Thymus (tissue), 11 donors: Measurements from ENCODE around the gene SEMA4D. TPM values are rescaled to one million over a fixed set of nuclear protein-coding genes. Genes with fewer than 3 reads are reported as not detected.

Source experiments
- DNase-seq, 9 donors: peaks; one replicate each; pipeline ENCODE4 v3.0.0-alpha.2; 2013; ENCODE audit warnings: low spot score in 9 of 9, low read depth in 6 of 9, missing footprints in 1 of 9
- H3K27ac ChIP-seq, 2 donors: one replicate each; pipeline ENCODE4 v1.5.1; 2013; ENCODE audit warnings: control low read depth in 1 of 2, low read depth in 1 of 2, low read length in 1 of 2, mild to moderate bottlenecking in 1 of 2, moderate library complexity in 1 of 2
- H3K27me3 ChIP-seq, 2 donors: one replicate each; pipeline ENCODE4 v1.5.1; 2013; ENCODE audit warnings: low read length in 1 of 2; ENCODE audit not compliant: control insufficient read depth in 2 of 2, insufficient read depth in 1 of 2
- H3K36me3 ChIP-seq, 2 donors: one replicate each; pipeline ENCODE4 v1.5.1; 2013; ENCODE audit warnings: low read length in 1 of 2, mild to moderate bottlenecking in 1 of 2, moderate library complexity in 1 of 2; ENCODE audit not compliant: control insufficient read depth in 2 of 2, insufficient read depth in 2 of 2
- H3K4me1 ChIP-seq, 2 donors: one replicate each; pipeline ENCODE4 v1.5.1; 2013; ENCODE audit warnings: low read length in 2 of 2; ENCODE audit not compliant: control insufficient read depth in 2 of 2, insufficient read depth in 2 of 2
- H3K4me3 ChIP-seq, 2 donors: one replicate each; pipeline ENCODE4 v1.5.1; 2013; ENCODE audit warnings: low read length in 2 of 2, control low read depth in 1 of 2, mild to moderate bottlenecking in 1 of 2
- H3K9me3 ChIP-seq, 2 donors: one replicate each; pipeline ENCODE4 v1.5.1; 2013; ENCODE audit warnings: low read length in 1 of 2, mild to moderate bottlenecking in 1 of 2; ENCODE audit not compliant: control insufficient read depth in 2 of 2, insufficient read depth in 1 of 2
- WGBS: extraction: QIAGEN DNeasy Blood & Tissue Kit; methylation state at CpG from one replicate; pipeline ENCODE4 v1.1.7; 2013; 5-methylcytosine and 5-hydroxymethylcytosine counted together
- polyA plus RNA-seq: library from polyadenylated mRNA; stranded (reverse); fragments of 200-250 nt; gene quantifications from one replicate; pipeline ENCODE4 v1.2.3, GENCODE V29; 2013
- total RNA-seq: library from RNA; stranded (reverse); fragments of 120-200 nt; gene quantifications from one replicate; pipeline ENCODE4 v1.2.4, GENCODE V29; 2013
- donor health status: healthy.

The SEMA4D gene
- total and polyA plus RNA-seq, 2 donors = 26.8 to 62.1 TPM

GRCh38 chr9:89391585-89391984, 106.3 kb downstream of the SEMA4D start:
- H3K27me3 ChIP-seq = no peaks in the 10 kb centered on the region
- no peak overlapping the region for H3K27ac ChIP-seq
- WGBS = over 99% methylated on average over 6 of the region's 6 CpGs
- DNase-seq = no peak
- peaks cover 97% of the 10 kb centered on the region in 2 donors for H3K36me3 ChIP-seq
- H3K9me3 ChIP-seq = no peaks in the 10 kb centered on the region
- H3K4me3 ChIP-seq = no peak overlapping the region
- no peaks in the 10 kb centered on the region for H3K4me1 ChIP-seq

DNA sequence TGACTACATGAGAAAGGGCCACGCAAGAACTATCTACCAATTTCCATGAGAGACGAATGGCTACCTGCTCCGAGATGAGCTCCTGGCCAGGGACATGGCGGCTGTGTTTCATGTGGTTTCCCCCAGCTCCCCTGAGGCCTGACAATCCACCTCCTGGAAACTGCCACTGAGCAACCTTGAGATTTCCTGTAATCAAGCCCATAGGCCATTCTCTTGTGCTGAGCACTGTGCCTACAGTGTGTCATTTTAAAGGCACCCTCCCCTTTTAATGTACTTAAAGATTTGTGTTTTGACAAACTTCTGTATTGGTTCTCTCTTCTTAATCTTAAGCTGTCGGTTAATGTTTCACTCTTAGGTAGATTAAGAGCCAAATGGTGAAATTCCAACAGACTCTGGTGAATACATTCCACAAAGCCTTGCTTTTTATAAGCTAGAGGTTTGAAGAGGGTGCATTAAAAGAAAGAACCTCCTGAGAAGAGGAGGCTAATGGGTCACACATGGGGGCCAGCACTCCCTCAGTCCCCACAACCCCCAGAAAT, 107.3 kb downstream of the SEMA4D start:
- 97% methylated on average over 5 of the region's 5 CpGs for WGBS
- Histone ChIP-seq H3K4me3 (no peak overlapping the region), H3K4me1 (no peaks in the 10 kb centered on the region), H3K36me3 (peaks cover 96 to 97% of the 10 kb centered on the region in 2 donors), H3K9me3 (no peaks in the 10 kb centered on the region), H3K27me3 (no peaks in the 10 kb centered on the region), H3K27ac (no peak overlapping the region)
- no peak for DNase-seq

GRCh38 chr9:89390068-89390555, 107.8 kb downstream of the SEMA4D start:
- Histone ChIP-seq H3K27ac (no peak overlapping the region), H3K4me3 (no peak overlapping the region), H3K36me3 (peaks cover 98% of the 10 kb centered on the region in 2 donors), H3K9me3 (no peaks in the 10 kb centered on the region), H3K4me1 (no peaks in the 10 kb centered on the region), H3K27me3 (no peaks in the 10 kb centered on the region)
- 95% methylated on average over 10 of the region's 10 CpGs for WGBS
- DNase-seq = no peak

- Histone ChIP-seq H3K4me1 (no peaks in the 10 kb centered on the region), H3K4me3 (no peak overlapping the region), H3K36me3 (peaks cover 99 to 100% of the 10 kb centered on the region in 2 donors), H3K27ac (no peak overlapping the region), H3K27me3 (no peaks in the 10 kb centered on the region), H3K9me3 (no peaks in the 10 kb centered on the region)
- 97% methylated on average over 12 of the region's 12 CpGs for WGBS
- no peak for DNase-seq
Measured at GRCh38 chr9:89388868-89389177, 109.1 kb downstream of the SEMA4D start.

- Histone ChIP-seq H3K4me1 (no peaks in the 10 kb centered on the region), H3K9me3 (no peaks in the 10 kb centered on the region), H3K27me3 (no peaks in the 10 kb centered on the region), H3K4me3 (no peak overlapping the region), H3K36me3 (peaks cover 99 to 100% of the 10 kb centered on the region in 2 donors), H3K27ac (no peak overlapping the region)
- peak in 1 of 9 donors; percentile 23 for DNase-seq
- 97% methylated on average over 19 of the region's 19 CpGs for WGBS
Measured at GRCh38 chr9:89388084-89388867, 109.6 kb downstream of the SEMA4D start.

GRCh38 chr9:89387197-89387849, 110.6 kb downstream of the SEMA4D start:
- Histone ChIP-seq H3K27me3 (no peaks in the 10 kb centered on the region), H3K27ac (no peak overlapping the region), H3K9me3 (no peaks in the 10 kb centered on the region), H3K36me3 (peaks cover 99 to 100% of the 10 kb centered on the region in 2 donors), H3K4me1 (no peaks in the 10 kb centered on the region), H3K4me3 (no peak overlapping the region)
- WGBS = 98% methylated on average over 20 of the region's 20 CpGs
- no peak for DNase-seq

- no peak overlapping the region for H3K4me3 ChIP-seq
- no peak for DNase-seq
- no peaks in the 10 kb centered on the region for H3K4me1 ChIP-seq
- H3K27ac ChIP-seq = no peak overlapping the region
- no peaks in the 10 kb centered on the region for H3K9me3 ChIP-seq
- H3K36me3 ChIP-seq = peaks cover 99 to 100% of the 10 kb centered on the region in 2 donors
- 96% methylated on average over 11 of the region's 11 CpGs for WGBS
- no peaks in the 10 kb centered on the region for H3K27me3 ChIP-seq
Measured at GRCh38 chr9:89386797-89387196, 111.1 kb downstream of the SEMA4D start.

DNA sequence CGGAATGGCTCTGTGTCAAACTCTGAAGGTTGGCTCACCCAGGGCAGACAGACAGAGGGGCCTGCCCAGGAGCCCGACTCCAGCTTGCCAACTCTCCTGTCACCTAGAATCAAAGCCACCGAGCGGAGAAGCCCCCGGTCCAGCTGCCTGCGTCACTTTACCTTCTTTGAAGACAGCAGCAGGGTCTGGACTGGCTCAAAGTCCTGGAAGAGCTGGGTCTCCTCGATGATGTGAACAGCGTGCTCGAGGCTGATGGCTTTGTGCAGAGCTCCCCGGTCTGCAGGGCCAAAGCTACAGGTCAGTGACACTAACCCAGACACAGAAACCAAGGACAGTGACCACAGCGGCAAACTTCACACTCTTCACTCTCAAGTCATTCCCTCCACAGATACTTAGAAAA, 111.7 kb downstream of the SEMA4D start:
- Histone ChIP-seq H3K4me3 (no peak overlapping the region), H3K4me1 (no peaks in the 10 kb centered on the region), H3K27ac (no peak overlapping the region), H3K27me3 (no peaks in the 10 kb centered on the region), H3K9me3 (no peaks in the 10 kb centered on the region), H3K36me3 (peaks cover 98 to 100% of the 10 kb centered on the region in 2 donors)
- no peak for DNase-seq
- 98% methylated on average over 11 of the region's 11 CpGs for WGBS

GRCh38 chr9:89384783-89385182, 113.1 kb downstream of the SEMA4D start:
- H3K4me1 ChIP-seq = peaks cover 0 to 2% of the 10 kb centered on the region in 2 donors

More at GRCh38 chr9:89384783-89385182, 113.1 kb downstream of the SEMA4D start:
- no peak overlapping the region for H3K4me3 ChIP-seq
- 99% methylated on average over 15 of the region's 15 CpGs for WGBS
- DNase-seq = no peak
- H3K9me3 ChIP-seq = no peaks in the 10 kb centered on the region
- no peak overlapping the region for H3K27ac ChIP-seq
- H3K36me3 ChIP-seq = peaks cover 96 to 98% of the 10 kb centered on the region in 2 donors
- no peaks in the 10 kb centered on the region for H3K27me3 ChIP-seq
